Aorta (tissue), 5 donors: Measurements from ENCODE around the gene LIAS. TPM values are rescaled to one million over a fixed set of nuclear protein-coding genes. Genes with fewer than 3 reads are reported as not detected.
"Not testable (repeated sequence)": the region's sequence is repeated elsewhere in the genome, so short reads cannot be mapped to it uniquely, and the experiment has no call there.

Experiments
- ATAC-seq: fragments of 200-7000 bp; cut with Tn5 transposase; one replicate; pipeline ENCODE4 v1.9.1; 2022; ENCODE audit warnings: moderate library complexity; ENCODE audit not compliant: low FRiP score
- DNase-seq, 2 donors: peaks; one replicate each; pipeline ENCODE4 v3.0.0-alpha.2; 2020
- H3K27ac ChIP-seq, 2 donors: one replicate each; pipeline ENCODE4 v1.5.1; 2013; ENCODE audit warnings: low read length in 2 of 2, mild to moderate bottlenecking in 2 of 2, moderate library complexity in 2 of 2, control low read depth in 1 of 2, inconsistent platforms in 1 of 2, low read depth in 1 of 2
- H3K27me3 ChIP-seq, 2 donors: one replicate each; pipeline ENCODE4 v1.6.1; 2013; ENCODE audit warnings: control low read depth in 1 of 2, low read length in 1 of 2, mild to moderate bottlenecking in 1 of 2, moderate library complexity in 1 of 2; ENCODE audit not compliant: insufficient read depth in 2 of 2, control insufficient read depth in 1 of 2
- H3K36me3 ChIP-seq, 2 donors: one replicate each; pipeline ENCODE4 v1.6.1; 2013; ENCODE audit warnings: control low read depth in 1 of 2, low read length in 1 of 2, mild to moderate bottlenecking in 1 of 2; ENCODE audit not compliant: insufficient read depth in 2 of 2, control insufficient read depth in 1 of 2
- H3K4me1 ChIP-seq, 2 donors: one replicate each; pipeline ENCODE4 v1.6.1; 2013; ENCODE audit warnings: low read length in 2 of 2, control low read depth in 1 of 2, mild to moderate bottlenecking in 1 of 2, moderate library complexity in 1 of 2; ENCODE audit not compliant: insufficient read depth in 2 of 2, control insufficient read depth in 1 of 2
- H3K4me3 ChIP-seq, 2 donors: one replicate each; pipeline ENCODE4 v1.5.1; 2013; ENCODE audit warnings: low read length in 2 of 2, control low read depth in 1 of 2, mild to moderate bottlenecking in 1 of 2
- H3K9me3 ChIP-seq: one replicate; pipeline ENCODE4 v1.6.1; 2013; ENCODE audit warnings: mild to moderate bottlenecking, low read length; ENCODE audit not compliant: control insufficient read depth
- WGBS, 2 donors: extraction: QIAGEN DNeasy Blood & Tissue Kit; methylation state at CpG; one replicate each; pipeline ENCODE4 v1.1.7; 2013; 5-methylcytosine and 5-hydroxymethylcytosine counted together
- intact Hi-C, 2 donors: fragments of 100-400 bp; cut with DNase I; formaldehyde crosslinking; loops; one replicate each; pipeline versions ENCODE4 v1.14.2 to v1.15.0; 2022
- polyA plus RNA-seq, 2 donors: library from polyadenylated mRNA; stranded (reverse); fragments of 200-250 nt; gene quantifications; one replicate each; pipeline ENCODE4 v1.2.3, GENCODE V29; 2013
- total RNA-seq, 2 donors: library from RNA; stranded (reverse); fragmentation: NEBNext Ultra II Directional; extraction: Animal tissue kit (Norgen Biotek cat#: 25700); gene quantifications; one replicate each; pipeline ENCODE4 v1.2.1, GENCODE V29; 2021
- donor health status: healthy with polysubstance abuse.
- donor health status: Bipolar disorder and iron deficiency.
- donor health status: DM: no; HTN: no; CAD: no.
- donor health status: DM: no; HTN: no; CAD: no.
- donor health status: DM: yes; HTN: yes; CAD: no.

Gene LIAS
- total and polyA plus RNA-seq, 4 donors = 5.4 to 18.4 (median 9.3) TPM

- H3K4me3 ChIP-seq = no peak overlapping the region
- H3K9me3 ChIP-seq = no peaks in the 10 kb centered on the region
- WGBS, 2 donors = 83 to 85% methylated on average over 6 of the region's 6 CpGs
- ATAC-seq = no peak
- H3K27ac ChIP-seq = no peak overlapping the region
- peaks cover 0 to 3% of the 10 kb centered on the region in 2 donors for H3K36me3 ChIP-seq
- DNase-seq = no peak
- H3K27me3 ChIP-seq = no peaks in the 10 kb centered on the region
- H3K4me1 ChIP-seq = no peaks in the 10 kb centered on the region
- intact Hi-C loops = loop anchor here in 1 of 2 donors (10.0 kb wide), 1 partner anchor 87 kb away; the partner anchor contains the start of gene RFC1
Measured at GRCh38 chr4:39451423-39452023, 7.3 kb upstream of the LIAS start.

- no peak overlapping the region for H3K27ac ChIP-seq
- DNase-seq = no peak
- no peaks in the 10 kb centered on the region for H3K27me3 ChIP-seq
- 82 to 85% methylated on average over 6 of the region's 6 CpGs for WGBS, 2 donors
- H3K4me3 ChIP-seq = no peak overlapping the region
- H3K9me3 ChIP-seq = no peaks in the 10 kb centered on the region
- intact Hi-C loops = loop anchor here in 1 of 2 donors (10.0 kb wide), 1 partner anchor 88 kb away; the partner anchor contains the start of gene RFC1
- peaks cover 0 to 5% of the 10 kb centered on the region in 2 donors for H3K36me3 ChIP-seq
- ATAC-seq = no peak
- no peaks in the 10 kb centered on the region for H3K4me1 ChIP-seq
Measured at GRCh38 chr4:39452153-39452859, 6.5 kb upstream of the LIAS start.

- intact Hi-C loops = loop anchor here in 1 of 2 donors (10.0 kb wide), 1 partner anchor 88 kb away; the partner anchor contains the start of gene RFC1
- no peak for DNase-seq
- no peak for ATAC-seq
- peaks cover 0 to 5% of the 10 kb centered on the region in 2 donors for H3K36me3 ChIP-seq
- WGBS, 2 donors = 72 to 76% methylated on average over 11 of the region's 11 CpGs
- no peak overlapping the region for H3K4me3 ChIP-seq
- H3K9me3 ChIP-seq = no peaks in the 10 kb centered on the region
- H3K27ac ChIP-seq = no peak overlapping the region
- no peaks in the 10 kb centered on the region for H3K27me3 ChIP-seq
- no peaks in the 10 kb centered on the region for H3K4me1 ChIP-seq
Measured at GRCh38 chr4:39452860-39453587, 5.8 kb upstream of the LIAS start.

GRCh38 chr4:39453738-39454137, 5.1 kb upstream of the LIAS start:
- ATAC-seq (no peak), DNase-seq (no peak)
- intact Hi-C loops = loop anchor here in 1 of 2 donors (10.0 kb wide), 1 partner anchor 89 kb away; the partner anchor contains the start of gene RFC1
- H3K9me3 ChIP-seq = no peaks in the 10 kb centered on the region
- peaks cover 0 to 5% of the 10 kb centered on the region in 2 donors for H3K36me3 ChIP-seq
- 71 to 73% methylated on average over 2 of the region's 2 CpGs for WGBS, 2 donors
- no peak overlapping the region for H3K4me3 ChIP-seq
- no peaks in the 10 kb centered on the region for H3K27me3 ChIP-seq
- no peaks in the 10 kb centered on the region for H3K4me1 ChIP-seq
- no peak overlapping the region for H3K27ac ChIP-seq

- H3K27me3 ChIP-seq = no peaks in the 10 kb centered on the region
- WGBS, 2 donors = 87 to 90% methylated on average over 6 of the region's 6 CpGs
- H3K27ac ChIP-seq = no peak overlapping the region
- no peak overlapping the region for H3K4me3 ChIP-seq
- DNase-seq = no peak
- ATAC-seq = no peak
- intact Hi-C loops = loop anchor here in 1 of 2 donors (10.0 kb wide), 1 partner anchor 91 kb away; the partner anchor contains the start of gene RFC1
- no peaks in the 10 kb centered on the region for H3K9me3 ChIP-seq
- peaks cover 0 to 5% of the 10 kb centered on the region in 2 donors for H3K36me3 ChIP-seq
- H3K4me1 ChIP-seq = peaks cover 0 to 1% of the 10 kb centered on the region in 2 donors
Measured at GRCh38 chr4:39455486-39455885, 3.4 kb upstream of the LIAS start.

GRCh38 chr4:39456946-39457763, 1.7 kb upstream of the LIAS start:
- WGBS, 2 donors = 73 to 74% methylated on average over 10 of the region's 10 CpGs
- no peak overlapping the region for H3K27ac ChIP-seq
- no peaks in the 10 kb centered on the region for H3K9me3 ChIP-seq
- peaks cover 0 to 1% of the 10 kb centered on the region in 2 donors for H3K4me1 ChIP-seq
- peaks cover 0 to 5% of the 10 kb centered on the region in 2 donors for H3K36me3 ChIP-seq
- intact Hi-C loops = loop anchor here in 1 of 2 donors (10.0 kb wide), 1 partner anchor 92 kb away; the partner anchor contains the start of gene RFC1
- peak overlapping the region; percentile 34 to 55 for H3K4me3 ChIP-seq
- no peak for ATAC-seq
- H3K27me3 ChIP-seq = no peaks in the 10 kb centered on the region
- DNase-seq = no peak

GRCh38 chr4:39458161-39458504, 723 bp upstream of the LIAS start:
- DNase-seq, H3K4me1 ChIP-seq, ATAC-seq, H3K36me3 ChIP-seq, H3K9me3 ChIP-seq, H3K27me3 ChIP-seq: not testable (repeated sequence)
- intact Hi-C loops = loop anchor here (2.0 to 10.0 kb wide), 3 partner anchors 93 to 519 kb away; partner anchors contain the start of genes PDS5A (in 1 of the 2), RFC1 (in 1 of the 2) and SMIM14 (in 1 of the 2)
- 0 to 1% methylated on average over 13 of the region's 13 CpGs for WGBS, 2 donors
- peak overlapping the region; percentile 37 to 95 for H3K27ac ChIP-seq
- peak overlapping the region; percentile 55 to 60 for H3K4me3 ChIP-seq
